IPS-18a (cell line): ENCODE data around the gene PALM.
A peak's percentile ranks its signal among the peaks of the same experiment; 100 is the strongest.
"Not testable (repeated sequence)": the region's sequence is repeated elsewhere in the genome, so short reads cannot be mapped to it uniquely, and the experiment has no call there.

Experiments
- H3K27ac ChIP-seq: one replicate; pipeline ENCODE4 v1.5.1; 2013; ENCODE audit warnings: low read length
- H3K27me3 ChIP-seq: one replicate; pipeline ENCODE4 v1.6.1; 2013; ENCODE audit warnings: mild to moderate bottlenecking, low read length; ENCODE audit not compliant: control insufficient read depth, insufficient read depth
- H3K36me3 ChIP-seq: one replicate; pipeline ENCODE4 v1.6.1; 2013; ENCODE audit warnings: low read depth, low read length; ENCODE audit not compliant: control insufficient read depth
- H3K4me1 ChIP-seq: one replicate; pipeline ENCODE4 v1.6.1; 2013; ENCODE audit warnings: low read depth, low read length; ENCODE audit not compliant: control insufficient read depth
- H3K4me3 ChIP-seq: one replicate; pipeline ENCODE4 v1.5.1; 2013; ENCODE audit warnings: low read length
- H3K9ac ChIP-seq: one replicate; pipeline ENCODE4 v1.6.1; 2013; ENCODE audit warnings: mild to moderate bottlenecking, low read length, moderate library complexity
- H3K9me3 ChIP-seq: one replicate; pipeline ENCODE4 v1.6.1; 2013; ENCODE audit warnings: low read depth, low read length; ENCODE audit not compliant: control insufficient read depth

PALM gene

GRCh38 chr19:708154-709143 is at the start of gene PALM:
PALM (plus strand) TSS chr19:708935; CDS start chr19:709147, 212 bp downstream.
- peaks cover 12% of the 10 kb centered on the region for H3K27me3 ChIP-seq
- no peak within 1 kb of the TSS for H3K27ac ChIP-seq
- H3K9ac ChIP-seq: no peak within 1 kb of the TSS
- H3K4me3 ChIP-seq: peak within 1 kb of the TSS; percentile 40
- no peaks in the 10 kb centered on the region for H3K4me1 ChIP-seq
- no peaks in the 10 kb centered on the region for H3K36me3 ChIP-seq
- no peaks in the 10 kb centered on the region for H3K9me3 ChIP-seq

GRCh38 chr19:660793-661426 is 47.8 kb upstream of the PALM start:
- no peak overlapping the region for H3K27ac ChIP-seq
- H3K4me1 ChIP-seq: no peaks in the 10 kb centered on the region
- H3K27me3 ChIP-seq: peaks cover 4% of the 10 kb centered on the region
- no peaks in the 10 kb centered on the region for H3K36me3 ChIP-seq
- H3K9ac ChIP-seq: peak overlapping the region; percentile 84
- H3K9me3 ChIP-seq: no peaks in the 10 kb centered on the region
- no peak overlapping the region for H3K4me3 ChIP-seq

GRCh38 chr19:661427-662196 is 47.1 kb upstream of the PALM start:
- H3K9me3 ChIP-seq: no peaks in the 10 kb centered on the region
- H3K27ac ChIP-seq: no peak overlapping the region
- H3K27me3 ChIP-seq: peaks cover 5% of the 10 kb centered on the region
- peak overlapping the region; percentile 84 for H3K9ac ChIP-seq
- H3K4me1 ChIP-seq: no peaks in the 10 kb centered on the region
- H3K4me3 ChIP-seq: peak overlapping the region; percentile 84
- H3K36me3 ChIP-seq: no peaks in the 10 kb centered on the region

GRCh38 chr19:662207-662961 is 46.4 kb upstream of the PALM start:
- Histone ChIP-seq H3K36me3 (no peaks in the 10 kb centered on the region), H3K9me3 (no peaks in the 10 kb centered on the region), H3K4me3 (peak overlapping the region; percentile 84), H3K27ac (no peak overlapping the region), H3K9ac (peak overlapping the region; percentile 84), H3K27me3 (peaks cover 5% of the 10 kb centered on the region), H3K4me1 (no peaks in the 10 kb centered on the region)

GRCh38 chr19:662962-663681 is 45.6 kb upstream of the PALM start, which contains the start of gene RNF126:
RNF126 (minus strand) TSS chr19:663214; CDS start chr19:663121, 93 bp downstream.
- Histone ChIP-seq H3K4me3 (peak within 1 kb of the TSS; percentile 84), H3K9me3 (no peaks in the 10 kb centered on the region), H3K27ac (no peak within 1 kb of the TSS), H3K4me1 (no peaks in the 10 kb centered on the region), H3K9ac (peak within 1 kb of the TSS; percentile 84), H3K27me3 (peaks cover 5% of the 10 kb centered on the region), H3K36me3 (no peaks in the 10 kb centered on the region)

GRCh38 chr19:663682-664117 is 45.0 kb upstream of the PALM start:
- Histone ChIP-seq H3K4me3 (peak overlapping the region; percentile 42), H3K27me3 (peaks cover 5% of the 10 kb centered on the region), H3K4me1 (no peaks in the 10 kb centered on the region), H3K36me3 (no peaks in the 10 kb centered on the region), H3K9ac (no peak overlapping the region), H3K9me3 (no peaks in the 10 kb centered on the region), H3K27ac (no peak overlapping the region)

- Histone ChIP-seq H3K9ac (no peak overlapping the region), H3K36me3 (no peaks in the 10 kb centered on the region), H3K4me1 (no peaks in the 10 kb centered on the region), H3K27me3 (peaks cover 5% of the 10 kb centered on the region), H3K27ac (no peak overlapping the region), H3K4me3 (no peak overlapping the region), H3K9me3 (no peaks in the 10 kb centered on the region)
These were observed 43.8 kb upstream of the PALM start for GRCh38 chr19:664913-665443.

- H3K36me3 ChIP-seq, H3K27ac ChIP-seq, H3K9me3 ChIP-seq: not testable (repeated sequence)
These were observed 41.7 kb upstream of the PALM start for GRCh38 chr19:666985-667573.

GRCh38 chr19:668675-669434 is 39.9 kb upstream of the PALM start:
- not testable (repeated sequence) for H3K9ac ChIP-seq, H3K4me1 ChIP-seq, H3K27ac ChIP-seq, H3K27me3 ChIP-seq, H3K36me3 ChIP-seq, H3K4me3 ChIP-seq, H3K9me3 ChIP-seq

More at GRCh38 chr19:666985-667573, 41.7 kb upstream of the PALM start:
- not testable (repeated sequence) for H3K9ac ChIP-seq, H3K4me3 ChIP-seq, H3K27me3 ChIP-seq, H3K4me1 ChIP-seq
